Cardiac muscle cell (in vitro differentiated cells and primary cell): Measurements from ENCODE around the gene MAST3. TPM values are rescaled to one million over a fixed set of nuclear protein-coding genes. Genes with fewer than 3 reads are reported as not detected.

Source experiments
- DNase-seq, 2 donors: peaks; one replicate each; pipeline versions ENCODE4 v3.0.0 to v3.0.0-alpha.2; 2010 to 2017; ENCODE audit warnings: low read depth in 1 of 2, low spot score in 1 of 2
- H3K27ac ChIP-seq: fragments of 200-600 bp; sonication (generic); 2 replicates; pipeline ENCODE4 v1.5.1; 2016
- H3K27me3 ChIP-seq: fragments of 200-600 bp; sonication (generic); 2 replicates; pipeline ENCODE4 v1.6.0; 2016; ENCODE audit warnings: control low read depth
- H3K36me3 ChIP-seq: fragments of 200-600 bp; sonication (generic); 2 replicates; pipeline ENCODE4 v1.5.1; 2016; ENCODE audit warnings: control low read depth
- H3K4me1 ChIP-seq: fragments of 200-600 bp; sonication (generic); 2 replicates; pipeline ENCODE4 v1.8.1; 2017; ENCODE audit warnings: low read depth, mild to moderate bottlenecking, mixed run types
- H3K4me3 ChIP-seq: fragments of 200-600 bp; sonication (generic); 2 replicates; pipeline ENCODE4 v1.5.1; 2016; ENCODE audit warnings: mild to moderate bottlenecking
- H3K9me3 ChIP-seq: fragments of 200-600 bp; sonication (generic); 2 replicates; pipeline ENCODE4 v1.5.1; 2017; ENCODE audit warnings: low read depth, mild to moderate bottlenecking, control low read depth
- CTCF ChIP-seq: IDR thresholded peaks from 2 replicates; pipeline ENCODE4 v1.5.1; 2012; ENCODE audit warnings: low read depth, mild to moderate bottlenecking, low read length
- polyA plus RNA-seq: library from polyadenylated mRNA; unstranded; fragments of >200 nt; fragmentation: Nextera tagmentation; extraction: Ambion mirVana; gene quantifications from 2 replicates; pipeline ENCODE4 v1.2.1, GENCODE V29; 2016
- total RNA-seq: library from RNA; depleted of rRNA; stranded (reverse); fragments of >200 nt; gene quantifications from 2 replicates; pipeline ENCODE4 v1.2.3, GENCODE V29; 2016

The MAST3 gene
- total and polyA plus RNA-seq, 2 experiments from 2014 or later: 5.5 to 8.1 TPM

- no peaks in the 10 kb centered on the region for H3K4me1 ChIP-seq
- no peak for DNase-seq
These were observed 26.2 kb downstream of the MAST3 start for GRCh38 chr19:18123819-18124218.

GRCh38 chr19:18126097-18126496 is 28.5 kb downstream of the MAST3 start:
- Histone ChIP-seq H3K9me3 (no peaks in the 10 kb centered on the region), H3K27me3 (no peaks in the 10 kb centered on the region), H3K36me3 (no peaks in the 10 kb centered on the region), H3K27ac (no peak overlapping the region), H3K4me3 (no peak overlapping the region), H3K4me1 (no peaks in the 10 kb centered on the region)
- DNase-seq: no peak
- no peak for TF ChIP-seq CTCF

More at GRCh38 chr19:18123819-18124218, 26.2 kb downstream of the MAST3 start:
- Histone ChIP-seq H3K36me3 (no peaks in the 10 kb centered on the region), H3K4me3 (no peak overlapping the region), H3K9me3 (no peaks in the 10 kb centered on the region), H3K27ac (no peak overlapping the region), H3K27me3 (no peaks in the 10 kb centered on the region)
- no peak for TF ChIP-seq CTCF

GRCh38 chr19:18128044-18128443 is 30.5 kb downstream of the MAST3 start:
- no peaks in the 10 kb centered on the region for H3K4me1 ChIP-seq
- no peaks in the 10 kb centered on the region for H3K9me3 ChIP-seq
- no peak overlapping the region for H3K27ac ChIP-seq
- TF ChIP-seq CTCF: no peak
- no peak overlapping the region for H3K4me3 ChIP-seq
- H3K27me3 ChIP-seq: no peaks in the 10 kb centered on the region
- H3K36me3 ChIP-seq: peaks cover 2% of the 10 kb centered on the region
- DNase-seq: no peak

- Histone ChIP-seq H3K27me3 (no peaks in the 10 kb centered on the region), H3K27ac (no peak overlapping the region), H3K9me3 (no peaks in the 10 kb centered on the region), H3K4me3 (no peak overlapping the region), H3K36me3 (peaks cover 4% of the 10 kb centered on the region), H3K4me1 (no peaks in the 10 kb centered on the region)
- no peak for DNase-seq
- TF ChIP-seq CTCF: no peak
These were observed 31.2 kb downstream of the MAST3 start for GRCh38 chr19:18128805-18129204.

GRCh38 chr19:18130523-18131242 is 33.1 kb downstream of the MAST3 start:
- no peaks in the 10 kb centered on the region for H3K9me3 ChIP-seq
- no peaks in the 10 kb centered on the region for H3K4me1 ChIP-seq
- H3K4me3 ChIP-seq: no peak overlapping the region
- no peak for DNase-seq
- no peak for TF ChIP-seq CTCF
- no peaks in the 10 kb centered on the region for H3K27me3 ChIP-seq
- no peak overlapping the region for H3K27ac ChIP-seq
- peaks cover 6% of the 10 kb centered on the region for H3K36me3 ChIP-seq
